PC-3 (cell line): ENCODE measurements around the gene PLXNB2.

Source experiments
- CTCF ChIP-seq: fragments of 300-600 bp; sonication (generic); conservative IDR thresholded peaks from 2 replicates; pipeline ENCODE4 v1.5.1; 2017; ENCODE audit warnings: antibody characterized with exemption, low read depth, mild to moderate bottlenecking, low read length
- EZH2 ChIP-seq: fragments of 300-600 bp; sonication (generic); IDR thresholded peaks from one replicate; pipeline ENCODE4 v1.6.1; 2017; ENCODE audit warnings: antibody characterized with exemption, mild to moderate bottlenecking, low read length; ENCODE audit not compliant: unreplicated experiment

GRCh38 chr22:50275181-50276055 is 32.0 kb downstream of the PLXNB2 start:
- TF ChIP-seq CTCF (no peak), EZH2 (no peak)
